Liver (tissue), 9 donors: ENCODE results near the gene E2F3. TPM values are rescaled to one million over a fixed set of nuclear protein-coding genes. Genes with fewer than 3 reads are reported as not detected.

ENCODE experiments used
- DNase-seq: peaks from one replicate; pipeline ENCODE4 v3.0.0-alpha.2; 2017; ENCODE audit warnings: low spot score
- H3K27ac ChIP-seq, 2 donors: one replicate each; pipeline ENCODE4 v1.7.0; 2013; ENCODE audit warnings: inconsistent platforms in 2 of 2, low read length in 2 of 2, control low read depth in 1 of 2, low read depth in 1 of 2, mild to moderate bottlenecking in 1 of 2
- H3K27me3 ChIP-seq, 4 donors: one replicate each; pipeline versions ENCODE4 v1.6.1 to v1.7.0; 2013; ENCODE audit warnings: low read length in 3 of 4, inconsistent platforms in 1 of 4, mild to moderate bottlenecking in 1 of 4, moderate library complexity in 1 of 4; ENCODE audit not compliant: control insufficient read depth in 4 of 4, insufficient read depth in 4 of 4
- H3K36me3 ChIP-seq, 4 donors: one replicate each; pipeline versions ENCODE4 v1.6.1 to v1.7.0; 2013; ENCODE audit warnings: low read length in 3 of 4, mild to moderate bottlenecking in 3 of 4, low read depth in 1 of 4, moderate library complexity in 1 of 4; ENCODE audit not compliant: control insufficient read depth in 4 of 4, insufficient read depth in 3 of 4
- H3K4me1 ChIP-seq, 4 donors: one replicate each; pipeline versions ENCODE4 v1.6.1 to v1.7.0; 2013; ENCODE audit warnings: low read length in 3 of 4, mild to moderate bottlenecking in 3 of 4, moderate library complexity in 1 of 4; ENCODE audit not compliant: control insufficient read depth in 4 of 4, insufficient read depth in 4 of 4
- H3K4me3 ChIP-seq, 3 donors: one replicate each; pipeline versions ENCODE4 v1.6.1 to v1.7.0; 2013; ENCODE audit warnings: low read length in 3 of 3, control low read depth in 1 of 3, low read depth in 1 of 3, mild to moderate bottlenecking in 1 of 3
- H3K9ac ChIP-seq, 2 donors: one replicate each; pipeline ENCODE4 v1.7.0; 2013; ENCODE audit warnings: low read length in 2 of 2, mild to moderate bottlenecking in 2 of 2, moderate library complexity in 2 of 2, control low read depth in 1 of 2, low read depth in 1 of 2
- H3K9me3 ChIP-seq, 4 donors: one replicate each; pipeline versions ENCODE4 v1.6.1 to v1.7.0; 2013; ENCODE audit warnings: low read length in 3 of 4; ENCODE audit not compliant: control insufficient read depth in 4 of 4
- ATF3 ChIP-seq: IDR thresholded peaks from 2 replicates; pipeline ENCODE4 v1.6.1; 2016; ENCODE audit warnings: antibody characterized with exemption
- CTCF ChIP-seq: fragments of 150-350 bp; IDR thresholded peaks from 2 replicates; pipeline ENCODE4 v1.5.1; 2017; ENCODE audit warnings: improper control_type of control experiment, low read depth, low read length; ENCODE audit not compliant: missing input control
- EGR1 ChIP-seq, 2 donors: IDR thresholded peaks; 2 replicates each; pipeline ENCODE4 v1.6.1; 2016 to 2018; ENCODE audit warnings: antibody characterized with exemption in 2 of 2, low read depth in 2 of 2
- FOXA1 ChIP-seq: IDR thresholded peaks from 2 replicates; pipeline ENCODE4 v1.6.1; 2016; ENCODE audit warnings: antibody characterized with exemption
- FOXA2 ChIP-seq: IDR thresholded peaks from 2 replicates; pipeline ENCODE4 v1.6.1; 2016; ENCODE audit warnings: antibody characterized with exemption
- GABPA ChIP-seq, 2 donors: IDR thresholded peaks in 1 of 2; conservative IDR thresholded peaks in 1 of 2; 2 replicates each; pipeline ENCODE4 v1.6.1; 2016; ENCODE audit warnings: antibody characterized with exemption in 2 of 2, mild to moderate bottlenecking in 1 of 2, moderate library complexity in 1 of 2
- HNF4A ChIP-seq, 2 donors: conservative IDR thresholded peaks; 2 replicates each; pipeline ENCODE4 v1.6.1; 2016; ENCODE audit warnings: antibody characterized with exemption in 2 of 2, mild to moderate bottlenecking in 2 of 2
- HNF4G ChIP-seq: IDR thresholded peaks from 2 replicates; pipeline ENCODE4 v1.6.1; 2016; ENCODE audit warnings: antibody characterized with exemption
- JUND ChIP-seq, 2 donors: IDR thresholded peaks; 2 replicates each; pipeline ENCODE4 v1.6.1; 2016; ENCODE audit warnings: antibody characterized with exemption in 2 of 2
- NR2F2 ChIP-seq: IDR thresholded peaks from 2 replicates; pipeline ENCODE4 v1.6.1; 2016; ENCODE audit warnings: antibody characterized with exemption
- RAD21 ChIP-seq, 2 donors: IDR thresholded peaks; 2 replicates each; pipeline ENCODE4 v1.6.1; 2016; ENCODE audit warnings: antibody characterized with exemption in 2 of 2, mild to moderate bottlenecking in 2 of 2
- RXRA ChIP-seq, 2 donors: IDR thresholded peaks; 2 replicates each; pipeline ENCODE4 v1.6.1; 2017 to 2018; ENCODE audit warnings: antibody characterized with exemption in 2 of 2, mild to moderate bottlenecking in 1 of 2
- SP1 ChIP-seq: IDR thresholded peaks from 2 replicates; pipeline ENCODE4 v1.6.1; 2018; ENCODE audit warnings: antibody characterized with exemption, mild to moderate bottlenecking
- TAF1 ChIP-seq: conservative IDR thresholded peaks from 2 replicates; pipeline ENCODE4 v1.6.1; 2016; ENCODE audit warnings: antibody characterized with exemption, mild to moderate bottlenecking
- YY1 ChIP-seq: IDR thresholded peaks from 2 replicates; pipeline ENCODE4 v1.6.1; 2016; ENCODE audit warnings: antibody characterized with exemption, mild to moderate bottlenecking
- ZBTB33 ChIP-seq: IDR thresholded peaks from 2 replicates; pipeline ENCODE4 v1.6.1; 2016; ENCODE audit warnings: antibody characterized with exemption
- WGBS: extraction: QIAGEN DNeasy Blood & Tissue Kit; methylation state at CpG from one replicate; pipeline ENCODE4 v1.1.7; 2013; 5-methylcytosine and 5-hydroxymethylcytosine counted together
- polyA plus RNA-seq, 2 donors: library from polyadenylated mRNA; stranded (reverse) in 1 of 2; unstranded in 1 of 2; fragments of 200-250 nt in 1 of 2; fragments of >200 nt in 1 of 2; fragmentation: Nextera tagmentation in 1 of 2; extraction: Ambion mirVana in 1 of 2; gene quantifications; one replicate each; pipeline versions ENCODE4 v1.2.1 to v1.2.3, GENCODE V29; 2013 to 2015
- total RNA-seq, 2 donors: library from RNA; depleted of rRNA; stranded (reverse); fragments of >200 nt; gene quantifications; one replicate each; pipeline ENCODE4 v1.2.3, GENCODE V29; 2014
- TF ChIP-seq, protein P1 (sequence below): IDR thresholded peaks from 2 replicates; pipeline ENCODE4 v1.6.1; 2016; ENCODE audit warnings: antibody characterized with exemption, mild to moderate bottlenecking
- TF ChIP-seq, protein P2 (sequence below): IDR thresholded peaks from 2 replicates; pipeline ENCODE4 v1.6.1; 2016; ENCODE audit warnings: antibody characterized with exemption
- donor health status: healthy.
- donor health status: healthy.
- donor health status: healthy.
- donor health status: healthy.
- donor health status: healthy.

The E2F3 gene
- total RNA-seq = 1 to 10 TPM; 1.6 to 5.0 TPM
- polyA plus RNA-seq = 1 to 10 TPM; 1.4 to 2.2 TPM

GRCh38 chr6:20401205-20402091 lies at the start of gene E2F3:
E2F3 (plus strand) TSS chr6:20401879; CDS start chr6:20402233, 354 bp downstream.
- peaks cover 2 to 10% (median 7%) of the 10 kb centered on the region in 4 donors for H3K4me1 ChIP-seq
- H3K27ac ChIP-seq = peak within 1 kb of the TSS; percentile 85 to 90
- peak within 1 kb of the TSS; percentile 50 to 78 for H3K9ac ChIP-seq
- peak; percentile 97 for DNase-seq
- H3K9me3 ChIP-seq = no peaks in the 10 kb centered on the region
- TF ChIP-seq RXRA (IDR thresholded peaks at IDR 0.05) (peak in 1 of 2 donors; percentile 30), ZBTB33 (peak; percentile 45), HNF4A (conservative IDR thresholded peaks at IDR 0.05) (peak; percentile 33 to 39), ATF3 (no peak), SP1 (peak; percentile 86), FOXA1 (peak; percentile 18), FOXA2 (no peak), GABPA (IDR thresholded peaks at IDR 0.05 in 1 of 2, conservative IDR thresholded peaks at IDR 0.05 in 1 of 2) (peak in 1 of 2 donors; percentile 53), TAF1 (peak; percentile 60), CTCF (no peak), NR2F2 (no peak), YY1 (peak; percentile 88), RAD21 (IDR thresholded peaks at IDR 0.05) (peak; percentile 29 to 39), EGR1 (IDR thresholded peaks at IDR 0.05; ENCODE audit: low read depth in 2 of 2) (peak in 1 of 2 donors; percentile 39), JUND (IDR thresholded peaks at IDR 0.05) (no peak), HNF4G (no peak)
- TF ChIP-seq, protein P1, sequence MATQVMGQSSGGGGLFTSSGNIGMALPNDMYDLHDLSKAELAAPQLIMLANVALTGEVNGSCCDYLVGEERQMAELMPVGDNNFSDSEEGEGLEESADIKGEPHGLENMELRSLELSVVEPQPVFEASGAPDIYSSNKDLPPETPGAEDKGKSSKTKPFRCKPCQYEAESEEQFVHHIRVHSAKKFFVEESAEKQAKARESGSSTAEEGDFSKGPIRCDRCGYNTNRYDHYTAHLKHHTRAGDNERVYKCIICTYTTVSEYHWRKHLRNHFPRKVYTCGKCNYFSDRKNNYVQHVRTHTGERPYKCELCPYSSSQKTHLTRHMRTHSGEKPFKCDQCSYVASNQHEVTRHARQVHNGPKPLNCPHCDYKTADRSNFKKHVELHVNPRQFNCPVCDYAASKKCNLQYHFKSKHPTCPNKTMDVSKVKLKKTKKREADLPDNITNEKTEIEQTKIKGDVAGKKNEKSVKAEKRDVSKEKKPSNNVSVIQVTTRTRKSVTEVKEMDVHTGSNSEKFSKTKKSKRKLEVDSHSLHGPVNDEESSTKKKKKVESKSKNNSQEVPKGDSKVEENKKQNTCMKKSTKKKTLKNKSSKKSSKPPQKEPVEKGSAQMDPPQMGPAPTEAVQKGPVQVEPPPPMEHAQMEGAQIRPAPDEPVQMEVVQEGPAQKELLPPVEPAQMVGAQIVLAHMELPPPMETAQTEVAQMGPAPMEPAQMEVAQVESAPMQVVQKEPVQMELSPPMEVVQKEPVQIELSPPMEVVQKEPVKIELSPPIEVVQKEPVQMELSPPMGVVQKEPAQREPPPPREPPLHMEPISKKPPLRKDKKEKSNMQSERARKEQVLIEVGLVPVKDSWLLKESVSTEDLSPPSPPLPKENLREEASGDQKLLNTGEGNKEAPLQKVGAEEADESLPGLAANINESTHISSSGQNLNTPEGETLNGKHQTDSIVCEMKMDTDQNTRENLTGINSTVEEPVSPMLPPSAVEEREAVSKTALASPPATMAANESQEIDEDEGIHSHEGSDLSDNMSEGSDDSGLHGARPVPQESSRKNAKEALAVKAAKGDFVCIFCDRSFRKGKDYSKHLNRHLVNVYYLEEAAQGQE = peak; percentile 70
- TF ChIP-seq, protein P2, sequence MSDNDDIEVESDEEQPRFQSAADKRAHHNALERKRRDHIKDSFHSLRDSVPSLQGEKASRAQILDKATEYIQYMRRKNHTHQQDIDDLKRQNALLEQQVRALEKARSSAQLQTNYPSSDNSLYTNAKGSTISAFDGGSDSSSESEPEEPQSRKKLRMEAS = peak; percentile 74
- no peaks in the 10 kb centered on the region for H3K36me3 ChIP-seq
- no peaks in the 10 kb centered on the region for H3K27me3 ChIP-seq
- WGBS = under 1% methylated on average over 63 of the region's 63 CpGs
- peak within 1 kb of the TSS; percentile 79 to 95 (median 90) for H3K4me3 ChIP-seq
